GM12878 (cell line): ENCODE measurements around the gene STOML3. TPM values are rescaled to one million over a fixed set of nuclear protein-coding genes. Genes with fewer than 3 reads are reported as not detected.
A peak's percentile ranks its signal among the peaks of the same experiment; 100 is the strongest.

Experiments
- ASH2L ChIP-seq: fragments of 300-600, 200-600 bp; sonication (generic); IDR thresholded peaks from 2 replicates; pipeline ENCODE4 v1.6.1; 2017; ENCODE audit warnings: low read depth, mild to moderate bottlenecking, borderline replicate concordance
- BCL11A ChIP-seq: IDR thresholded peaks from 2 replicates; pipeline ENCODE4 v1.6.1; 2011; ENCODE audit warnings: low read depth, low read length
- BMI1 ChIP-seq: fragments of 450-650 bp; IDR thresholded peaks from 2 replicates; pipeline ENCODE4 v1.6.1; 2016; ENCODE audit warnings: mild to moderate bottlenecking, moderate library complexity, borderline replicate concordance
- CBFB ChIP-seq: IDR thresholded peaks from 2 replicates; pipeline ENCODE4 v1.6.1; 2016; ENCODE audit warnings: antibody characterized with exemption, low read depth
- CBX5 ChIP-seq: sonication (generic); IDR thresholded peaks from 2 replicates; pipeline ENCODE4 v1.6.1; 2016; ENCODE audit warnings: low read depth, moderate library complexity, mild to moderate bottlenecking, inconsistent platforms
- DPF2 ChIP-seq: fragments of 450-650 bp; IDR thresholded peaks from 2 replicates; pipeline ENCODE4 v1.6.1; 2017; ENCODE audit warnings: mild to moderate bottlenecking
- E2F8 ChIP-seq: fragments of 450-650 bp; IDR thresholded peaks from 2 replicates; pipeline ENCODE4 v1.6.1; 2018; ENCODE audit warnings: mild to moderate bottlenecking, low read depth, moderate library complexity; ENCODE audit not compliant: partially characterized antibody
- EP300 ChIP-seq, 2 experiments: fragments of 150-350 bp in 1 of 2; IDR thresholded peaks; 2 replicates each; pipeline ENCODE4 v1.6.1; 2011 to 2012; ENCODE audit warnings: low read depth in 2 of 2, low read length in 2 of 2, borderline replicate concordance in 1 of 2, improper control_type of control experiment in 1 of 2, inconsistent platforms in 1 of 2; ENCODE audit not compliant: control insufficient read depth in 1 of 2
- ETV6 ChIP-seq, 2 experiments: fragments of 450-650 bp in 1 of 2; IDR thresholded peaks in 1 of 2; conservative IDR thresholded peaks in 1 of 2; 2 replicates each; pipeline ENCODE4 v1.6.1; 2014; ENCODE audit warnings: antibody characterized with exemption in 1 of 2, borderline replicate concordance in 1 of 2, low read depth in 1 of 2, mild to moderate bottlenecking in 1 of 2, moderate library complexity in 1 of 2
- FOXM1 ChIP-seq: IDR thresholded peaks from 2 replicates; pipeline ENCODE4 v1.6.1; 2012; ENCODE audit warnings: low read depth, mild to moderate bottlenecking, inconsistent platforms, low read length, moderate library complexity
- HCFC1 ChIP-seq: fragments of 150-350 bp; IDR thresholded peaks from 2 replicates; pipeline ENCODE4 v1.6.1; 2014; ENCODE audit warnings: low read length
- HDAC2 ChIP-seq: fragments of 200-600 bp; sonication (generic); IDR thresholded peaks from 2 replicates; pipeline ENCODE4 v1.6.1; 2017
- JUND ChIP-seq: IDR thresholded peaks from 2 replicates; pipeline ENCODE4 v1.6.1; 2012; ENCODE audit warnings: low read depth, mild to moderate bottlenecking, low read length, improper control_type of control experiment, moderate library complexity
- MEF2B ChIP-seq: fragments of 450-650 bp; IDR thresholded peaks from 2 replicates; pipeline ENCODE4 v1.6.1; 2018; ENCODE audit warnings: mild to moderate bottlenecking, moderate library complexity; ENCODE audit not compliant: partially characterized antibody, poor library complexity, severe bottlenecking
- MTA2 ChIP-seq: fragments of 450-650 bp; IDR thresholded peaks from 2 replicates; pipeline ENCODE4 v1.6.1; 2016; ENCODE audit warnings: low read depth, mild to moderate bottlenecking, moderate library complexity
- PKNOX1 ChIP-seq: fragments of 450-650 bp; IDR thresholded peaks from 2 replicates; pipeline ENCODE4 v1.6.1; 2016; ENCODE audit warnings: mild to moderate bottlenecking
- POLR2AphosphoS2 ChIP-seq: IDR thresholded peaks from 2 replicates; pipeline ENCODE4 v1.6.1; 2011; ENCODE audit warnings: low read depth, mild to moderate bottlenecking, low read length, improper control_type of control experiment, moderate library complexity
- RB1 ChIP-seq: fragments of 450-650 bp; formaldehyde crosslinking; IDR thresholded peaks from 2 replicates; pipeline ENCODE4 v1.6.1; 2017; ENCODE audit warnings: mild to moderate bottlenecking, borderline replicate concordance
- TCF7 ChIP-seq: IDR thresholded peaks from 2 replicates; pipeline ENCODE4 v1.6.1; 2014; ENCODE audit warnings: antibody characterized with exemption, borderline replicate concordance
- USF1 ChIP-seq: IDR thresholded peaks from 2 replicates; pipeline ENCODE4 v1.6.1; 2011; ENCODE audit warnings: borderline replicate concordance, low read depth, mild to moderate bottlenecking, moderate library complexity, mixed read lengths, low read length; ENCODE audit not compliant: insufficient read depth; ENCODE audit errors: extremely low read length
- USF2 ChIP-seq: IDR thresholded peaks from 2 replicates; pipeline ENCODE4 v1.6.1; 2011; ENCODE audit warnings: low read depth, low read length, improper control_type of control experiment, borderline replicate concordance
- ZBTB11 ChIP-seq: fragments of 450-650 bp; formaldehyde crosslinking; IDR thresholded peaks from 2 replicates; pipeline ENCODE4 v1.5.0; 2022; ENCODE audit warnings: mild to moderate bottlenecking, missing genetic modification characterization
- polyA plus RNA-seq, 11 experiments: library from polyadenylated mRNA; depleted of rRNA in 4 of 11; unstranded in 6 of 11; stranded (reverse) in 5 of 11; fragments of >200 nt; fragmentation: Nextera tagmentation in 4 of 11; fragmentation: Illumina TruSeq in 1 of 11; extraction: Ambion mirVana in 4 of 11; extraction: Trizol in 1 of 11; gene quantifications; 1 replicate in 1 of 11; 2 replicates in 10 of 11; pipeline versions ENCODE4 v1.2.1 to v1.2.3, GENCODE V29; 2011 to 2016; ENCODE audit warnings: inconsistent platforms in 2 of 11, missing spikeins in 2 of 11, low read depth in 1 of 11
- total RNA-seq, 4 experiments: library from RNA; depleted of rRNA in 3 of 4; stranded (reverse); fragments of >200 nt in 3 of 4; fragmentation: Illumina TruSeq in 1 of 4; extraction: Trizol in 1 of 4; gene quantifications; 2 replicates each; pipeline versions ENCODE4 v1.2.1 to v1.2.3, GENCODE V29; 2013 to 2021

Gene STOML3
- total and polyA plus RNA-seq, 10 of the 15 experiments (the other 5 are each of a cell fraction or from before 2014, with no cell fraction given) = not detected

- TF ChIP-seq FOXM1 (no peak), MTA2 (peak; percentile 92), HDAC2 (no peak), POLR2AphosphoS2 (no peak), USF2 (no peak), ETV6 (conservative IDR thresholded peaks at IDR 0.05 in 1 of 2, IDR thresholded peaks at IDR 0.05 in 1 of 2; ENCODE audit: borderline replicate concordance in 1 of 2, low read depth in 1 of 2) (no peak), ASH2L (no peak), MEF2B (peak; percentile 81), PKNOX1 (peak; percentile 84), USF1 (no peak), JUND (peak; percentile 38; the same call in 1 of the 2 replicates), CBFB (no peak), E2F8 (no peak), RB1 (no peak), BMI1 (peak; percentile 69), BCL11A (peak; percentile 60; the same call in 1 of the 2 replicates), DPF2 (peak; percentile 84), HCFC1 (no peak), ZBTB11 (no peak), CBX5 (no peak), TCF7 (no peak), EP300 (IDR thresholded peaks at IDR 0.05; ENCODE audit: borderline replicate concordance in 1 of 2, control insufficient read depth in 1 of 2, low read depth in 2 of 2, low read length in 2 of 2) (peak; percentile 61 to 65; a peak in 2 of 4 replicates)
These were observed 25.5 kb upstream of the STOML3 start (continued) for GRCh38 chr13:39016087-39016486.
